Glutamatergic neuron (in vitro differentiated cells): ENCODE data around the gene C21orf58. TPM values are rescaled to one million over a fixed set of nuclear protein-coding genes. Genes with fewer than 3 reads are reported as not detected.
A peak's percentile ranks its signal among the peaks of the same experiment; 100 is the strongest.

Experiments
- DNase-seq: peaks from one replicate; pipeline ENCODE4 v3.0.0; 2022
- H3K27ac Mint-ChIP-seq: one replicate; pipeline ENCODE4 v1.8.0; 2020; ENCODE audit warnings: mild to moderate bottlenecking, mixed read lengths, inconsistent platforms; ENCODE audit not compliant: unreplicated experiment
- H3K27me3 Mint-ChIP-seq: one replicate; pipeline ENCODE4 v1.8.0; 2020; ENCODE audit warnings: mild to moderate bottlenecking, moderate library complexity, mixed read lengths, inconsistent platforms; ENCODE audit not compliant: unreplicated experiment
- H3K36me3 Mint-ChIP-seq: one replicate; pipeline ENCODE4 v1.8.0; 2020; ENCODE audit warnings: mild to moderate bottlenecking, mixed read lengths, inconsistent platforms; ENCODE audit not compliant: unreplicated experiment
- H3K4me1 Mint-ChIP-seq: one replicate; pipeline ENCODE4 v1.8.0; 2020; ENCODE audit warnings: mild to moderate bottlenecking, low read depth, mixed read lengths, inconsistent platforms; ENCODE audit not compliant: unreplicated experiment
- H3K4me3 Mint-ChIP-seq: one replicate; pipeline ENCODE4 v1.8.0; 2020; ENCODE audit warnings: mild to moderate bottlenecking, mixed read lengths, inconsistent platforms; ENCODE audit not compliant: unreplicated experiment
- H3K9me3 Mint-ChIP-seq: one replicate; pipeline ENCODE4 v1.8.0; 2020; ENCODE audit warnings: mild to moderate bottlenecking, moderate library complexity, mixed read lengths, inconsistent platforms; ENCODE audit not compliant: unreplicated experiment
- CTCF ChIP-seq: fragments of 200-600 bp; sonication (generic); IDR thresholded peaks from one replicate; pipeline ENCODE4 v1.5.0; 2021; ENCODE audit not compliant: partially characterized antibody, unreplicated experiment
- total RNA-seq: library from RNA; stranded (reverse); fragmentation: NEBNext Ultra II Directional; extraction: Animal tissue kit (Norgen Biotek cat#: 25700); gene quantifications from one replicate; pipeline ENCODE4 v1.2.1, GENCODE V29; 2021; ENCODE audit not compliant: unreplicated experiment

Gene C21orf58
- total RNA-seq, 1 donor from 2014 or later, result 9.7 TPM

DNA sequence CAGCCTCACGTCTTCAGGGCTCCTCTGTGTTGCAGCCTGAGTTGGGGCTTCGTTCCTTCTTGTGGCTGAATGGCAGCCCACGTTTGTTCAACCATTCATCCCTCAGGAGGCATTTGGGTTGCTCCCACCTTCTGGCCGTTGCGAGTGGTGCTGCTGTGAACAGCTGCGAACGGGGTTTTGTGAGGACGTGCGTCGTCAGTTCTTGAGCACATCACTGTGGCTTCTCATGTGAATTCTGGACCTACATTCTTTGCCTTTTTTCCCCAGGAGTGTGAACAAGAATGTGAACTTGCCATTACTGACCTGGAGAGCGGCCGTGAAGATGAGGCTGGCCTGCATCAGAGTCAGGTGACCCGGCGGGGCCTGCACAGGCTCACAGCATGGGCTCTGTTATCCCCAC is 22.2 kb upstream of the C21orf58 start:
- Mint-ChIP-seq H3K4me3 (no peak overlapping the region), H3K9me3 (peaks cover 3% of the 10 kb centered on the region), H3K4me1 (peaks cover 2% of the 10 kb centered on the region), H3K27me3 (peaks cover 9% of the 10 kb centered on the region), H3K27ac (peak overlapping the region; percentile 43), H3K36me3 (peaks cover 8% of the 10 kb centered on the region)
- no peak for DNase-seq
- TF ChIP-seq CTCF, result no peak

DNA sequence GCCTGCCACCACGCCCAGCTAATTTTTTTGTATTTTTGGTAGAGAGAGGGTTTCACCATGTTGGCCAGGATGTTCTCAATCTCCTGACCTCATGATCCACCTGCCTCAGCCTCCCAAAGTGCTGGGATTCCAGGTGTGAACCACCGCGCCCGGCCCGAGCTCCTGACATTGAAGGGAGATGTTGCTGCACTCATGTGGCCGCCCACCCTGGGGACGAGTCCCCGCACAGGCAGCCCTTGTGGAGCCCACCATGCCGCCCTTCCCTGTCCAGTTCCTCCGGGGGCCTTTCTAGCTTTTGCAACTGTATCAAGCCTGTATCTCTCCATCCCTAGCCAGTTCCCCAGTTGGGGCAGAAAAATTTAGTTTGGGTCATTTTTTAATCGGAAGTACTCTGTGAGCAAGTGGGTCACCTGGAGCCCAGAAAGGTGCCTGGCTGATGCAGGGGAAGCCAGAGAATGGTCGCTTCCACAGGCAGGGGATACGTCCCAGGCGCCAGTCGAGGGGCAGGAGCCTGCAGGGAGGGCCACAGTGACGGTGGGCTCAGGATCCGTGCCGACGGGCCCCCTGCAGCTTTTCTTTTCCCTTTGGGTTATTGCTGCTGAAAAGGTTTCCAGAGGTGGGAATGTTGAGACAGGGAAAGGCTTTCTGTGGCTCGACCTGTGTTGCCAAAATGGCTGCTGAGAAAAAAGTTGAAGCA is 20.7 kb upstream of the C21orf58 start:
- Mint-ChIP-seq H3K27ac (no peak overlapping the region), H3K27me3 (peaks cover 14% of the 10 kb centered on the region), H3K4me3 (no peak overlapping the region), H3K36me3 (peaks cover 20% of the 10 kb centered on the region), H3K4me1 (peaks cover 2% of the 10 kb centered on the region), H3K9me3 (peaks cover 3% of the 10 kb centered on the region)
- no peak for TF ChIP-seq CTCF
- DNase-seq, result no peak

- peaks cover 3% of the 10 kb centered on the region for H3K9me3 Mint-ChIP-seq
- no peak for DNase-seq
- H3K4me1 Mint-ChIP-seq, result peaks cover 2% of the 10 kb centered on the region
- peaks cover 7% of the 10 kb centered on the region for H3K27me3 Mint-ChIP-seq
- no peak overlapping the region for H3K27ac Mint-ChIP-seq
- TF ChIP-seq CTCF, result no peak
- H3K4me3 Mint-ChIP-seq, result no peak overlapping the region
- peaks cover 20% of the 10 kb centered on the region for H3K36me3 Mint-ChIP-seq
Measured at GRCh38 chr21:46340998-46341397, 17.3 kb upstream of the C21orf58 start.

DNA sequence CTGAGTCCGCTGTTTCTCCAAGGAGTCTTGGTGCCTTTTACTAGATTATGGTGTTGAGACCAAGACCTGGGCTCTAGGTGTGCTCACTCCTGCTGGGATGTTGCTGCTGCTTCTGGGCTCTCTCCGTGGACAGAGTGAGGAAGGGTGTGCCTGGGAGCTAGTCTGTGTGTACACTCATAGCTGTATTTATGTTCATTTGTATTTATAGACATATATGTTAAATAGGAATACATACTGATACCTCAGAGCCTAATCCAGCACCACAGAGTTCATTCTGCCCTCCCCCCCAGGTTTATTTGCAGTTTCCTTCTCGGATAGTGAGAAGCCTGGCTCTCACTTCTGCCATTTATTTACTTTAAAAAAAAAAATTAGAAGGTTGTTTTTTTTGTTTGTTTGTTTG is 12.9 kb upstream of the C21orf58 start:
- H3K4me3 Mint-ChIP-seq, result no peak overlapping the region
- peaks cover 16% of the 10 kb centered on the region for H3K36me3 Mint-ChIP-seq

More for the DNA sequence above, 12.9 kb upstream of the C21orf58 start:
- H3K4me1 Mint-ChIP-seq, result no peaks in the 10 kb centered on the region
- TF ChIP-seq CTCF, result no peak
- peaks cover 7% of the 10 kb centered on the region for H3K27me3 Mint-ChIP-seq
- peaks cover 2% of the 10 kb centered on the region for H3K9me3 Mint-ChIP-seq
- DNase-seq, result no peak
- no peak overlapping the region for H3K27ac Mint-ChIP-seq
